ENCODE results near the gene NLRP13.
"Not testable (repeated sequence)": the region's sequence is repeated elsewhere in the genome, so short reads cannot be mapped to it uniquely, and the experiment has no call there.

NLRP13 gene

GRCh38 chr19:55958356-55958755 is 26.2 kb upstream of the NLRP13 start:
- no peak for DNase-seq
- TF ChIP-seq CTCF (IDR thresholded peaks at IDR 0.05), result no peak
- no peak overlapping the region for H3K4me3 Mint-ChIP-seq

GRCh38 chr19:55956431-55956830 is 24.3 kb upstream of the NLRP13 start:
- H3K27me3 Mint-ChIP-seq (ENCODE audit: low read depth, poor library complexity), result peaks cover 2% of the 10 kb centered on the region
- H3K9me3 Mint-ChIP-seq, result peaks cover 84% of the 10 kb centered on the region
- TF ChIP-seq CTCF (IDR thresholded peaks at IDR 0.05), result no peak
- no peaks in the 10 kb centered on the region for H3K4me1 Mint-ChIP-seq
- no peak for DNase-seq
- no peak overlapping the region for H3K4me3 Mint-ChIP-seq
- H3K27ac Mint-ChIP-seq, result no peak overlapping the region
- no peaks in the 10 kb centered on the region for H3K36me3 Mint-ChIP-seq (ENCODE audit: low read depth)

More at GRCh38 chr19:55958356-55958755, 26.2 kb upstream of the NLRP13 start:
- Mint-ChIP-seq H3K27ac (no peak overlapping the region), H3K9me3 (peaks cover 89% of the 10 kb centered on the region), H3K27me3 (ENCODE audit: low read depth, poor library complexity) (peaks cover 2% of the 10 kb centered on the region), H3K4me1 (no peaks in the 10 kb centered on the region), H3K36me3 (ENCODE audit: low read depth) (no peaks in the 10 kb centered on the region)

- not testable (repeated sequence) for H3K27ac Mint-ChIP-seq; DNase-seq; H3K4me1 Mint-ChIP-seq; H3K36me3 Mint-ChIP-seq (ENCODE audit: low read depth); H3K27me3 Mint-ChIP-seq (ENCODE audit: low read depth, poor library complexity); H3K4me3 Mint-ChIP-seq
- H3K9me3 Mint-ChIP-seq, result peaks cover 79% of the 10 kb centered on the region
Measured at GRCh38 chr19:55950566-55950965, 18.4 kb upstream of the NLRP13 start.

GRCh38 chr19:55947532-55947931 is 15.4 kb upstream of the NLRP13 start, which contains the start of gene NLRP8:
Gene NLRP8, plus strand, starts transcription at chr19:55947832.
- no peak for TF ChIP-seq CTCF (IDR thresholded peaks at IDR 0.05)
- H3K27me3 Mint-ChIP-seq (ENCODE audit: low read depth, poor library complexity), result no peaks in the 10 kb centered on the region
- no peak for DNase-seq
- H3K36me3 Mint-ChIP-seq (ENCODE audit: low read depth), result no peaks in the 10 kb centered on the region
- H3K4me3 Mint-ChIP-seq, result no peak within 1 kb of the TSS
- no peak within 1 kb of the TSS for H3K27ac Mint-ChIP-seq
- peaks cover 84% of the 10 kb centered on the region for H3K9me3 Mint-ChIP-seq
- H3K4me1 Mint-ChIP-seq, result no peaks in the 10 kb centered on the region

- no peak for TF ChIP-seq CTCF (IDR thresholded peaks at IDR 0.05)
- H3K4me3 Mint-ChIP-seq, result no peak overlapping the region
- no peak for DNase-seq
- H3K4me1 Mint-ChIP-seq, result no peaks in the 10 kb centered on the region
- no peaks in the 10 kb centered on the region for H3K36me3 Mint-ChIP-seq (ENCODE audit: low read depth)
- H3K9me3 Mint-ChIP-seq, result peaks cover 90% of the 10 kb centered on the region
- H3K27ac Mint-ChIP-seq, result no peak overlapping the region
- no peaks in the 10 kb centered on the region for H3K27me3 Mint-ChIP-seq (ENCODE audit: low read depth, poor library complexity)
Measured at GRCh38 chr19:55940306-55940705, 8.2 kb upstream of the NLRP13 start.

- Mint-ChIP-seq H3K27ac (no peak overlapping the region), H3K27me3 (ENCODE audit: low read depth, poor library complexity) (no peaks in the 10 kb centered on the region), H3K36me3 (ENCODE audit: low read depth) (no peaks in the 10 kb centered on the region), H3K4me1 (no peaks in the 10 kb centered on the region), H3K9me3 (peaks cover 91% of the 10 kb centered on the region), H3K4me3 (no peak overlapping the region)
- TF ChIP-seq CTCF (IDR thresholded peaks at IDR 0.05), result no peak
- DNase-seq, result no peak
Measured at GRCh38 chr19:55939206-55939605, 7.1 kb upstream of the NLRP13 start.

All from nephron progenitor cell (in vitro differentiated cells).